ENCODE results near the gene SHISA7. TPM values are rescaled to one million over a fixed set of nuclear protein-coding genes. Genes with fewer than 3 reads are reported as not detected.

Gene SHISA7
- polyA plus RNA-seq (2012; rRNA removed) = 0.02 TPM in 1 of 2 replicates, not detected in the other
- 0.01 and 0.03 TPM in 2 replicates for polyA plus RNA-seq (2012; cell fraction: cytosol; rRNA removed)
- polyA plus RNA-seq (2012; cell fraction: nucleus; rRNA removed) = 0.02 and 0.04 TPM in 2 replicates

GRCh38 chr19:55443045-55443823 is at the start of gene SHISA7:
Gene SHISA7 (minus strand): TSS chr19:55443300. CDS start chr19:55442863, 437 bp downstream.
- H4K20me1 ChIP-seq (ENCODE audit: insufficient read depth) = peaks cover 5% of the 10 kb centered on the region; the same call in 1 of the 2 replicates
- H3K79me2 ChIP-seq (ENCODE audit: insufficient read depth) = no peaks in the 10 kb centered on the region
- WGBS (ENCODE audit: low lambda C conversion rate) = 8% methylated on average over 43 of the region's 43 CpGs
- H2AFZ ChIP-seq (ENCODE audit: low read depth) = no peak within 1 kb of the TSS
- no peak within 1 kb of the TSS; a peak in 1 of 4 replicates for H3K4me3 ChIP-seq (ENCODE audit: low read depth in 2 of 2, low read length in 1 of 2)
- peaks cover 60% of the 10 kb centered on the region for H3K27me3 ChIP-seq (ENCODE audit: insufficient read depth)
- H3K9me2 ChIP-seq = no peaks in the 10 kb centered on the region
- H3K4me2 ChIP-seq = no peak within 1 kb of the TSS
- CTCF ChIA-PET = interaction anchor here (1.3 to 2.8 kb wide), 3 partner anchors 25 to 302 kb away, joined by 5 to 13 read pairs (median 6); no protein-coding TSS in a partner anchor
- peak; percentile 58 for DNase-seq
- peaks cover 8% of the 10 kb centered on the region for H3F3A ChIP-seq (replicated peaks; ENCODE audit: insufficient read depth)
- H3K36me3 ChIP-seq (replicated peaks in 1 of 2; ENCODE audit: control insufficient read depth in 1 of 2, insufficient read depth in 2 of 2, low read length in 1 of 2) = no peaks in the 10 kb centered on the region
- H3K4me1 ChIP-seq (ENCODE audit: control insufficient read depth in 1 of 2, insufficient read depth in 2 of 2, low read depth in 1 of 2, low read length in 1 of 2) = peaks cover 0 to 9% of the 10 kb centered on the region in 2 experiments; a peak in 1 of 4 replicates
- no peak within 1 kb of the TSS for H3K27ac ChIP-seq (ENCODE audit: low read depth in 2 of 2, low read length in 1 of 2)
- H3K9me3 ChIP-seq = no peaks in the 10 kb centered on the region
- POLR2A ChIA-PET = no interaction called here
- TF ChIP-seq CTCF (IDR thresholded peaks at IDR 0.05) (no peak), FOXJ3 (CRISPR knock-in tag; IDR thresholded peaks at IDR 0.05) (no peak), RCOR1 (IDR thresholded peaks at IDR 0.05; ENCODE audit: low read length) (no peak), YY1 (IDR thresholded peaks at IDR 0.05; ENCODE audit: low read depth) (no peak), NRF1 (IDR thresholded peaks at IDR 0.05; ENCODE audit: low read depth, low read length) (no peak), MXI1 (IDR thresholded peaks at IDR 0.05; ENCODE audit: low read depth, low read length) (no peak)
- TF ChIP-seq, protein P1, sequence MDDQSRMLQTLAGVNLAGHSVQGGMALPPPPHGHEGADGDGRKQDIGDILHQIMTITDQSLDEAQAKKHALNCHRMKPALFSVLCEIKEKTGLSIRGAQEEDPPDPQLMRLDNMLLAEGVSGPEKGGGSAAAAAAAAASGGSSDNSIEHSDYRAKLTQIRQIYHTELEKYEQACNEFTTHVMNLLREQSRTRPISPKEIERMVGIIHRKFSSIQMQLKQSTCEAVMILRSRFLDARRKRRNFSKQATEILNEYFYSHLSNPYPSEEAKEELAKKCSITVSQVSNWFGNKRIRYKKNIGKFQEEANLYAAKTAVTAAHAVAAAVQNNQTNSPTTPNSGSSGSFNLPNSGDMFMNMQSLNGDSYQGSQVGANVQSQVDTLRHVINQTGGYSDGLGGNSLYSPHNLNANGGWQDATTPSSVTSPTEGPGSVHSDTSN (IDR thresholded peaks at IDR 0.05) = no peak
- TF ChIP-seq, protein P2, sequence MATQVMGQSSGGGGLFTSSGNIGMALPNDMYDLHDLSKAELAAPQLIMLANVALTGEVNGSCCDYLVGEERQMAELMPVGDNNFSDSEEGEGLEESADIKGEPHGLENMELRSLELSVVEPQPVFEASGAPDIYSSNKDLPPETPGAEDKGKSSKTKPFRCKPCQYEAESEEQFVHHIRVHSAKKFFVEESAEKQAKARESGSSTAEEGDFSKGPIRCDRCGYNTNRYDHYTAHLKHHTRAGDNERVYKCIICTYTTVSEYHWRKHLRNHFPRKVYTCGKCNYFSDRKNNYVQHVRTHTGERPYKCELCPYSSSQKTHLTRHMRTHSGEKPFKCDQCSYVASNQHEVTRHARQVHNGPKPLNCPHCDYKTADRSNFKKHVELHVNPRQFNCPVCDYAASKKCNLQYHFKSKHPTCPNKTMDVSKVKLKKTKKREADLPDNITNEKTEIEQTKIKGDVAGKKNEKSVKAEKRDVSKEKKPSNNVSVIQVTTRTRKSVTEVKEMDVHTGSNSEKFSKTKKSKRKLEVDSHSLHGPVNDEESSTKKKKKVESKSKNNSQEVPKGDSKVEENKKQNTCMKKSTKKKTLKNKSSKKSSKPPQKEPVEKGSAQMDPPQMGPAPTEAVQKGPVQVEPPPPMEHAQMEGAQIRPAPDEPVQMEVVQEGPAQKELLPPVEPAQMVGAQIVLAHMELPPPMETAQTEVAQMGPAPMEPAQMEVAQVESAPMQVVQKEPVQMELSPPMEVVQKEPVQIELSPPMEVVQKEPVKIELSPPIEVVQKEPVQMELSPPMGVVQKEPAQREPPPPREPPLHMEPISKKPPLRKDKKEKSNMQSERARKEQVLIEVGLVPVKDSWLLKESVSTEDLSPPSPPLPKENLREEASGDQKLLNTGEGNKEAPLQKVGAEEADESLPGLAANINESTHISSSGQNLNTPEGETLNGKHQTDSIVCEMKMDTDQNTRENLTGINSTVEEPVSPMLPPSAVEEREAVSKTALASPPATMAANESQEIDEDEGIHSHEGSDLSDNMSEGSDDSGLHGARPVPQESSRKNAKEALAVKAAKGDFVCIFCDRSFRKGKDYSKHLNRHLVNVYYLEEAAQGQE (IDR thresholded peaks at IDR 0.05; ENCODE audit: low read depth, low read length) = no peak
- H3K9ac ChIP-seq = no peak within 1 kb of the TSS
